Nucleus accumbens (tissue), 56 donors: ENCODE measurements around the gene OGN.

Experiments used
- DNase-seq, 56 donors: peaks; one replicate each; lab custom pipeline; 2025; lab: John Stamatoyannopoulos, UW

OGN gene

DNA sequence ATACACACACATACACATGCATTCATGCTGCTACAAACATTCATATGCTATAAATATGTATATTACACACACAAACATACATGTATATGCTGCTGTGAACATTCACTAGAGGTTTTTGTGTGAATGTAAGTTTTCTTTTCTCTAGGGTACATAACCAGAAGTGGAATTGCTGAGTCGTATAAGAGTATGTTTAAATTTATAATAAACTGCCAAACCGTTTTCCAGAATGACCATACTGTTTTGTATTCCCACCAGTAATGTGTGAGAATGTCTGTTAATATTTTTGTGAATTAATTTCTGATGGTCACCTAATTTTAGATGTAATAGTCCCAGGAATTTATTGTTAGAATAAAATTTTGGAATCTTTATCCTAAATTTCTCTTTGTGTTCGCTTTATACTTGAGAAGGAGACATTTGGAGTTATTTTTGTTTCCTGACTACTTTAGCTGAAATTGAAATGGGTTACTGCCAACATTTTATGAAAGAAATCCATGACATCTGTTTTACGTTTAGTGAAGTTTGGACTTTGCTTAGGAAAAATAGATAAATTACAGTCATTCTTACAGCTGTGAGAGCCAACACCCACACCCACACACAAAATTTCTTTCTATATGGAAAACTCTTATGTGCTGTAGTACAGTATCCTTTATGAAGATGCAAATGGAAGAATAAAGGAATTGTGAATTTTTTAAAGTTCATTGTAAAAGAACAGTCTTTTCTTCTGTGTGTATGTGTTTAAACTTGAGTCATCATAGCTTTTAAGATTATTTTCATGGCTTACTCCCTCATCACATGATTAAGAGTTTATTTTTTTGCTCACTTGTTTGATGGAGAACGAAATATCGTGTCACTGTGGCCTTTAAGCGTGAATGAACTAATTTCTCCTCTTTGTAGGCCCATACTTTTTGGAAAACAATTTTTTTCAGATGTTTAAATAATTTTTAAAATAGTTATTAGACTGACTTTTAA, 54.3 kb downstream of the OGN start:
- no peak for DNase-seq

DNA sequence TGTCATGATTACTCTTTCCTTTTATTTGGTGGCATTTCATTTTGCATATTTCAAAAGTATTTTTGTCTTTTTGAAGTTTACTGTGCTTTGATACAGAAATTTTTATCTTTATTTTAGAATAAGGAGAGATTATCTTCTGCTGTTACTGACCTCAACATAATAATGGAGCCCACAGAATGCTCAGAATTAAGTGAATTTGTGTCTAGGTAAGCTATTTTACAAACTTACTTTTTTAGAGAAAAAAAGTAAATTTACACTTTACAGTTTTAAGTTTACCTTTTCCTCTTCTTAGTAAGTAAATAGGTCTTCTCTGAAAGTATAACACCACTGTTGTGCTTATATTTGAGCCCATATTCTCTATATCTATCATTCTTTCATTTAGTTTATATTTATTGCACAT, 58.8 kb downstream of the OGN start:
- no peak for DNase-seq

DNA sequence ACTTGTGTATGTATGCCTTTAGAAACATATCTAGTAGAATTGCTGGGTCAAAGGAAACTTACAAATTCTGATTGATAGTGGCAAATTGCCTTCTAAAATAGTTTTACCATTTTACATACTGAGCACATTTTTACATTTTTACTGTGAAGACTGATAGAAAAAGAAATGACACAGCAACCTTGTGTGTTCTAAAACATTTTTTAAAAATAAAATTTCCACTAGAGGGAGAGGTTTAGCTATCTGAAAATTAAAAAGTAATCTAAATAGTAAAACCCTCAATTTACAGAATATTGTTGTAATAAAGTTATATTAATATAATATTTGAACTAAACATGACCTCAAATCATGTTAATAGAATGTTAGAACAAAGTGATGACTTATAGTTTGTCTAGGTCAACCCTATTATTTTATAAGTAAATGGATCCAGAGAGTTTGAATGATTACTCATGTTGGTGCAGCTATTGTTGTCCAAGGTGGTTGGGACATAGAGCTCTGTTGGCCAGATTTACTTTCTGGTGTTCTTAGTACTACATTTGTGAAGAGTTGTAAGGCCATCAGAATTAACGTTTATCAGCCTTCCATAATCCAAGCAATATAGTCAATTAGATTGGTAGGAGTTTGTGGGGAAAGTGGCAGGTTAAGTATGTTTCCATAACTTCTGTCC, 61.4 kb downstream of the OGN start:
- DNase-seq = no peak

DNA sequence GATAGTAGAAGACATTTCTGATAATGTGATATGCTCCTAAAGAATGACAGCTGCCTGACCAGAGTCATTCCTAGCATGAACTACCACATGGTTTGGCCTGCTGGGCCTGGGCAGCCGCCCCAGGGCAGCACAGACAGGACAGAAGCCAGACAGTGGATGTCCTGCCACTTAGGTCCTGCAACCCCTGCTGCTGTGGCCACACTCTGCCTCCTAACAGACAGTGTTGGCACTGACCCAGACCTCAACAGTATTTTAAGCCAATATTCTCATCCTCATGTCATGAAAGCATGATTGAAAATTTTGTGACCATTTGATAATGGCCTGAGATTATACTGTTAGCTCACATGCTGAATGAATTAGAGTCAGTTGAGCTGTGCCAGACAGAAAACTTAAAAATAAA, 62.8 kb downstream of the OGN start:
- no peak for DNase-seq

DNA sequence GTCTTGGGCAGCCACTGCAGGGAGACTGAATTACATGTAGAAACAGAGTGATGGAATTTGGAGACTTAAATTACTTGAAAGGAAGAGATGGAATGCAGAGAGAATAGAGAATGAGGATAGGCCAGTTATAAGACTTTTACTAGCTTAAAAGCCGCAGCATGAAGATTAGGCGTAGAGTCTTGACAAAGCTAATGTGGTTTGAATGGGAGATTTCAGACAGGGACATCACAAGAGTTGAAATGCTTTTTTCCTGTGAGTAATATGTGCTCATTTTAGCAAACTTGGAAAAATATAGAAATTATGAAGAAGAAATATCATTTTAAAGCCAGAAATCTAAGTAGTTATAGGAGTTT, 71.1 kb downstream of the OGN start:
- no peak for DNase-seq
